ENCODE results near the gene ARHGAP45.

Gene ARHGAP45

GRCh38 chr19:1054102-1055027 is 12.6 kb upstream of the ARHGAP45 start:
- DNase-seq (ENCODE audit: extremely low read depth in 1 of 2, low read depth in 1 of 2): no peak

- no peak for DNase-seq (ENCODE audit: extremely low read depth in 1 of 2, low read depth in 1 of 2)
Observed at GRCh38 chr19:1055028-1055425, 11.9 kb upstream of the ARHGAP45 start.

- DNase-seq (ENCODE audit: extremely low read depth in 1 of 2, low read depth in 1 of 2): no peak
Observed at GRCh38 chr19:1055886-1056620, 10.9 kb upstream of the ARHGAP45 start.

GRCh38 chr19:1057176-1057855 is 9.7 kb upstream of the ARHGAP45 start:
- no peak for DNase-seq (ENCODE audit: extremely low read depth in 1 of 2, low read depth in 1 of 2)

GRCh38 chr19:1058112-1058511 is 8.9 kb upstream of the ARHGAP45 start:
- no peak for DNase-seq (ENCODE audit: extremely low read depth in 1 of 2, low read depth in 1 of 2)

- no peak for DNase-seq (ENCODE audit: extremely low read depth in 1 of 2, low read depth in 1 of 2)
Observed at GRCh38 chr19:1060689-1061088, 6.3 kb upstream of the ARHGAP45 start.

GRCh38 chr19:1061987-1062386 is 5.0 kb upstream of the ARHGAP45 start:
- no peak for DNase-seq (ENCODE audit: extremely low read depth in 1 of 2, low read depth in 1 of 2)

- DNase-seq (ENCODE audit: extremely low read depth in 1 of 2, low read depth in 1 of 2): no peak
Observed at GRCh38 chr19:1062387-1063029, 4.5 kb upstream of the ARHGAP45 start.

- no peak for DNase-seq (ENCODE audit: extremely low read depth in 1 of 2, low read depth in 1 of 2)
Observed at GRCh38 chr19:1063030-1063908, 3.7 kb upstream of the ARHGAP45 start.

- DNase-seq (ENCODE audit: extremely low read depth in 1 of 2, low read depth in 1 of 2): no peak
Observed at GRCh38 chr19:1063909-1064660, 2.9 kb upstream of the ARHGAP45 start.

GRCh38 chr19:1064661-1065605 is 2.0 kb upstream of the ARHGAP45 start:
- DNase-seq (ENCODE audit: extremely low read depth in 1 of 2, low read depth in 1 of 2): peak in 1 of 2 donors; percentile 64

GRCh38 chr19:1065606-1066109 is 1.3 kb upstream of the ARHGAP45 start:
- DNase-seq (ENCODE audit: extremely low read depth in 1 of 2, low read depth in 1 of 2): no peak

- DNase-seq (ENCODE audit: extremely low read depth in 1 of 2, low read depth in 1 of 2): no peak
Observed at GRCh38 chr19:1066251-1066747, 668 bp upstream of the ARHGAP45 start.

GRCh38 chr19:1067341-1067957 is 482 bp downstream of the ARHGAP45 start:
- peak in 1 of 2 donors; percentile 45 for DNase-seq (ENCODE audit: extremely low read depth in 1 of 2, low read depth in 1 of 2)

- peak in 1 of 2 donors; percentile 60 for DNase-seq (ENCODE audit: extremely low read depth in 1 of 2, low read depth in 1 of 2)
Observed at GRCh38 chr19:1068009-1069001, 1.3 kb downstream of the ARHGAP45 start.
